K562 (cell line): ENCODE data around the gene FDPS. TPM values are rescaled to one million over a fixed set of nuclear protein-coding genes. Genes with fewer than 3 reads are reported as not detected.

Experiments
- CBX3 ChIP-seq, 2 experiments: IDR thresholded peaks; 1 replicate in 1 of 2; 2 replicates in 1 of 2; pipeline ENCODE4 v1.6.1; 2012; ENCODE audit warnings: inconsistent platforms in 2 of 2, low read length in 2 of 2, borderline replicate concordance in 1 of 2, control low read depth in 1 of 2
- CTCF ChIP-seq, 3 experiments: IDR thresholded peaks in 2 of 3; conservative IDR thresholded peaks in 1 of 3; 2 replicates each; pipeline ENCODE4 v1.5.1; 2011 to 2012; ENCODE audit warnings: low read length in 3 of 3, mild to moderate bottlenecking in 3 of 3, control low read depth in 2 of 3, improper control_type of control experiment in 1 of 3, inconsistent platforms in 1 of 3, low read depth in 1 of 3, mixed read lengths in 1 of 3, moderate library complexity in 1 of 3; ENCODE audit not compliant: insufficient read depth in 2 of 3
- E2F3 ChIP-seq: fragments of 250-450 bp; sonication (Bioruptor Pico); IDR thresholded peaks from 2 replicates; pipeline ENCODE4 v1.4.0; 2020; ENCODE audit warnings: mild to moderate bottlenecking
- MITF ChIP-seq: IDR thresholded peaks from 2 replicates; pipeline ENCODE4 v1.6.1; 2014; ENCODE audit warnings: antibody characterized with exemption
- THRA ChIP-seq: fragments of 450-650 bp; IDR thresholded peaks from 2 replicates; pipeline ENCODE4 v1.6.1; 2017; ENCODE audit warnings: mild to moderate bottlenecking, moderate library complexity
- ZBTB7A ChIP-seq: IDR thresholded peaks from 2 replicates; pipeline ENCODE4 v1.6.1; 2011; ENCODE audit warnings: low read depth, mild to moderate bottlenecking, low read length, moderate library complexity, borderline replicate concordance; ENCODE audit not compliant: control insufficient read depth
- ZNF407 ChIP-seq: fragments of 450-650 bp; IDR thresholded peaks from 2 replicates; pipeline ENCODE4 v1.6.1; 2016; ENCODE audit warnings: low read depth
- ZNF518B ChIP-seq: fragments of 250-450 bp; sonication (Bioruptor Pico); IDR thresholded peaks from 2 replicates; pipeline ENCODE4 v1.5.0; 2021; ENCODE audit warnings: mild to moderate bottlenecking, moderate library complexity
- polyA plus RNA-seq, 8 experiments: library from polyadenylated mRNA; depleted of rRNA in 4 of 8; stranded (reverse) in 5 of 8; unstranded in 3 of 8; fragments of >200 nt; fragmentation: Nextera tagmentation in 2 of 8; fragmentation: Illumina TruSeq in 1 of 8; extraction: Ambion mirVana in 2 of 8; extraction: Trizol in 1 of 8; gene quantifications; 2 replicates each; pipeline versions ENCODE4 v1.2.1 to v1.2.3, GENCODE V29; 2011 to 2014; ENCODE audit warnings: inconsistent platforms in 1 of 8, missing spikeins in 1 of 8
- total RNA-seq, 7 experiments: library from RNA; depleted of rRNA in 6 of 7; stranded (reverse); fragments of >200 nt in 6 of 7; fragmentation: Illumina TruSeq in 2 of 7; extraction: Trizol in 2 of 7; gene quantifications; 2 replicates each; pipeline versions ENCODE4 v1.2.1 to v1.2.3, GENCODE V29; 2011 to 2021; ENCODE audit warnings: low replicate concordance in 1 of 7

FDPS gene
- total and polyA plus RNA-seq, 9 of the 15 experiments (the other 6 are each of a cell fraction or from before 2014, with no cell fraction given) = 247 to 884 (median 360) TPM

GRCh38 chr1:155261852-155262673 lies 46.6 kb upstream of the FDPS start, which contains the start of gene SCAMP3 (continued):
- TF ChIP-seq CBX3 (IDR thresholded peaks at IDR 0.05; ENCODE audit: borderline replicate concordance in 1 of 2, low read length in 2 of 2) = peak in 1 of 2 experiments; percentile 51; a peak in 1 of 3 replicates
- TF ChIP-seq THRA = no peak
- TF ChIP-seq ZBTB7A = no peak
- TF ChIP-seq E2F3 = no peak
- peak; percentile 75; the same call in 1 of the 2 replicates for TF ChIP-seq MITF
- no peak for TF ChIP-seq ZNF518B
- TF ChIP-seq CTCF (IDR thresholded peaks at IDR 0.05 in 2 of 3, conservative IDR thresholded peaks at IDR 0.05 in 1 of 3; ENCODE audit: insufficient read depth in 2 of 3, low read depth in 1 of 3, low read length in 3 of 3) = no peak
- no peak for TF ChIP-seq ZNF407
